ENCODE data around the gene ADISSP. TPM values are rescaled to one million over a fixed set of nuclear protein-coding genes. Genes with fewer than 3 reads are reported as not detected.

Gene ADISSP
- total and polyA plus RNA-seq, 2 of the 13 experiments (the other 11 are each of a cell fraction or from before 2014, with no cell fraction given): 38.3 to 90.6 TPM

DNA sequence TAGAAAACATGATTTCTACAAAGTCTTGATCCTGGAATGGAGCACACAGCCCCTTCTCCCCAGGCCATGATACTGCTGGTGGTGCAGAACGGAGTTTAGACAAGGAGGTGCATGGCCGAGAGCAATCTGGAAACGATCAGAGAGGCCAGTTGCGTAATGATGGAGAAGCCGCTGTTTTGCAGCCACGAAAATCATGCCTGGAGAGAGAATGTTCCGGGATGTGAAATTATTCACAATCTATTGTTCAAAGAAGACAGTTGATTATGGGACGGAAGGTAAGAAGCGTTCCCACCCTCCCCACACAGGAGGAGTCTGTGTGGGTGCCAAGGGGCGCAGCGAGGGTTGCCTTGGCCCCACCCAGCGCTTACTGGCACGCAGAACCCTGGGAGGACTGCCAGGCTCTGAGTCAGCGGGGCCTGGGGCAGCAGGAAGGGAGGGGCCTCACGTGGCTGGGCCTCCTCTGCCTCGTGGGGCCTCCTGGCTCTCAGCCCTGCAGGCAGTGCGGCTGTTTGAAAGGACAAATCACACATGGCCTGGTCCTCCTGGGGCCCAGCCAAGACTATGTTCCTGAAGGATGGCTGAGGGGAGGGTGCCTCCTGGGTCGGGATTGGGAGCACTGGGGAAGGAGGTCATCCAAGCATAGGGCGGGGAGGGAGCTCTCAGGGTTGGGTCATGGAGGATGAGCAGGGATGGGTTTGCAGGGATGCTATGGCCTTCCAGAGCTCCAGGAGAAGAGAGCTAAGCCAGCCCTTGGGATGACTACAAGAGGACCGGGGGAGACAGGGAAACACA lies 44.1 kb upstream of the ADISSP start (continued):
- TF ChIP-seq WIZ (CRISPR knock-in tag; IDR thresholded peaks at IDR 0.05): no peak
- TF ChIP-seq ZNF607 (CRISPR knock-in tag; IDR thresholded peaks at IDR 0.05; ENCODE audit: borderline replicate concordance): peak; percentile 99
- peak; percentile 88 for TF ChIP-seq RFXAP (CRISPR knock-in tag; IDR thresholded peaks at IDR 0.05; ENCODE audit: borderline replicate concordance)
- TF ChIP-seq MYC (CRISPR knock-in tag; IDR thresholded peaks at IDR 0.05; ENCODE audit: borderline replicate concordance): peak; percentile 100
- peak; percentile 89; the same call in 1 of the 2 replicates for TF ChIP-seq MAF1 (CRISPR knock-in tag; IDR thresholded peaks at IDR 0.05; ENCODE audit: borderline replicate concordance)
- TF ChIP-seq ZIK1 (CRISPR knock-in tag; IDR thresholded peaks at IDR 0.05; ENCODE audit: borderline replicate concordance, low read depth): peak; percentile 80; the same call in 1 of the 2 replicates
- TF ChIP-seq, protein P1, sequence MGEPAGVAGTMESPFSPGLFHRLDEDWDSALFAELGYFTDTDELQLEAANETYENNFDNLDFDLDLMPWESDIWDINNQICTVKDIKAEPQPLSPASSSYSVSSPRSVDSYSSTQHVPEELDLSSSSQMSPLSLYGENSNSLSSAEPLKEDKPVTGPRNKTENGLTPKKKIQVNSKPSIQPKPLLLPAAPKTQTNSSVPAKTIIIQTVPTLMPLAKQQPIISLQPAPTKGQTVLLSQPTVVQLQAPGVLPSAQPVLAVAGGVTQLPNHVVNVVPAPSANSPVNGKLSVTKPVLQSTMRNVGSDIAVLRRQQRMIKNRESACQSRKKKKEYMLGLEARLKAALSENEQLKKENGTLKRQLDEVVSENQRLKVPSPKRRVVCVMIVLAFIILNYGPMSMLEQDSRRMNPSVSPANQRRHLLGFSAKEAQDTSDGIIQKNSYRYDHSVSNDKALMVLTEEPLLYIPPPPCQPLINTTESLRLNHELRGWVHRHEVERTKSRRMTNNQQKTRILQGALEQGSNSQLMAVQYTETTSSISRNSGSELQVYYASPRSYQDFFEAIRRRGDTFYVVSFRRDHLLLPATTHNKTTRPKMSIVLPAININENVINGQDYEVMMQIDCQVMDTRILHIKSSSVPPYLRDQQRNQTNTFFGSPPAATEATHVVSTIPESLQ (CRISPR knock-in tag; conservative IDR thresholded peaks at IDR 0.05): peak; percentile 76; the same call in 1 of the 2 replicates
- TF ChIP-seq MZF1 (CRISPR knock-in tag; IDR thresholded peaks at IDR 0.05; ENCODE audit: borderline replicate concordance): peak; percentile 70; the same call in 1 of the 2 replicates
- peak; percentile 82 for TF ChIP-seq ZBTB33 (CRISPR knock-in tag; IDR thresholded peaks at IDR 0.05)
- TF ChIP-seq, protein P2, sequence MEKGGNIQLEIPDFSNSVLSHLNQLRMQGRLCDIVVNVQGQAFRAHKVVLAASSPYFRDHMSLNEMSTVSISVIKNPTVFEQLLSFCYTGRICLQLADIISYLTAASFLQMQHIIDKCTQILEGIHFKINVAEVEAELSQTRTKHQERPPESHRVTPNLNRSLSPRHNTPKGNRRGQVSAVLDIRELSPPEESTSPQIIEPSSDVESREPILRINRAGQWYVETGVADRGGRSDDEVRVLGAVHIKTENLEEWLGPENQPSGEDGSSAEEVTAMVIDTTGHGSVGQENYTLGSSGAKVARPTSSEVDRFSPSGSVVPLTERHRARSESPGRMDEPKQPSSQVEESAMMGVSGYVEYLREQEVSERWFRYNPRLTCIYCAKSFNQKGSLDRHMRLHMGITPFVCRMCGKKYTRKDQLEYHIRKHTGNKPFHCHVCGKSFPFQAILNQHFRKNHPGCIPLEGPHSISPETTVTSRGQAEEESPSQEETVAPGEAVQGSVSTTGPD (CRISPR knock-in tag; IDR thresholded peaks at IDR 0.05): no peak
- no peak for TF ChIP-seq MED8 (CRISPR knock-in tag; IDR thresholded peaks at IDR 0.05; ENCODE audit: insufficient replicate concordance)
- no peak for TF ChIP-seq ZNF10 (CRISPR knock-in tag; IDR thresholded peaks at IDR 0.05; ENCODE audit: borderline replicate concordance, low read depth)
- peak; percentile 98 for TF ChIP-seq ZNF263 (CRISPR knock-in tag; IDR thresholded peaks at IDR 0.05)
- TF ChIP-seq TCF7 (IDR thresholded peaks at IDR 0.05; ENCODE audit: low read depth): 0 out of 2 replicates have a peak, but pooled peaks have one; percentile 23
- TF ChIP-seq RBFOX2 (IDR thresholded peaks at IDR 0.05; ENCODE audit: low read depth, low read length): peak; percentile 77
- TF ChIP-seq PAX8 (CRISPR knock-in tag; IDR thresholded peaks at IDR 0.05; ENCODE audit: borderline replicate concordance): peak; percentile 86; the same call in 1 of the 2 replicates
- TF ChIP-seq ZNF317 (CRISPR knock-in tag; IDR thresholded peaks at IDR 0.05): peak; percentile 75; the same call in 1 of the 2 replicates
- peak; percentile 94 for TF ChIP-seq ZBED4 (CRISPR knock-in tag; IDR thresholded peaks at IDR 0.05; ENCODE audit: borderline replicate concordance)

Data from HepG2 (cell line).